ENCODE data around the gene XRCC1. TPM values are rescaled to one million over a fixed set of nuclear protein-coding genes. Genes with fewer than 3 reads are reported as not detected.
A peak's percentile ranks its signal among the peaks of the same experiment; 100 is the strongest.

XRCC1 gene
- polyA plus RNA-seq, 1 of the 3 experiments (the other 2 are of a cell fraction) = 30.3 TPM

DNA sequence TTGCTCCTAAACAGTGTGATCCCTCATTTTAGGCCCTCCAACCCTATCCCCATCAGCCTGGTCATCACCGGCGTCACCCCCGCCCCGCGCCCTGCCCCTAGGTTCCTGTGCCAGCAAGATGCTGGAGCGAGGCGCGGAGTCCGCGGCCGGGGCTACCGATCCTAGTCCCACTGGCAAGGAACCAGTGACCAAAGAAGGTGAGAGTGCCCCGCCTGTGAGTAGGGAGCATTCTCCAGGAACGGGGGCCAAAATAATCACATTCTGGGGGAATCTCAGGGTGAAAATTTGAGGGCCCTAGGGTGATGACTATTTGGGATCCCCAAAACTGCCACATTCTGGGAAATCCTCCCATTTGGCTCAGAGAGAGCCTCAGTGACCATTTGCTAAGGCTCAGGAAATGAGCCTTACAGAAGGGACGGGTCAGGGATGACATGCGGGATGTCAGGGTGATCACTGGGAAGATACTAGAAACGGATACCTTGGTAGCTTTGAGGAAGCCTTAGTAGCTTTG is 41.0 kb downstream of the XRCC1 start:
- CTCF ChIA-PET = interaction anchor here (1.7 to 24.7 kb wide), 5 partner anchors 15 to 95 kb away, joined by 6 to 632 read pairs (median 27); no protein-coding TSS in a partner anchor
- Histone ChIP-seq H3K27ac (ENCODE audit: low read depth in 2 of 2, low read length in 1 of 2) (peak overlapping the region; percentile 56 to 78; a peak in 3 of 4 replicates), H3K9ac (no peak overlapping the region), H2AFZ (ENCODE audit: low read depth) (no peak overlapping the region), H3K9me3 (no peaks in the 10 kb centered on the region), H3K79me2 (ENCODE audit: insufficient read depth) (no peaks in the 10 kb centered on the region), H3F3A (replicated peaks; ENCODE audit: insufficient read depth) (peaks cover 23% of the 10 kb centered on the region), H3K4me1 (ENCODE audit: control insufficient read depth in 1 of 2, insufficient read depth in 2 of 2, low read depth in 1 of 2, low read length in 1 of 2) (peaks cover 0 to 10% of the 10 kb centered on the region in 2 experiments; a peak in 1 of 4 replicates), H3K27me3 (ENCODE audit: insufficient read depth) (no peaks in the 10 kb centered on the region), H3K4me3 (ENCODE audit: low read depth in 2 of 2, low read length in 1 of 2) (peak overlapping the region in 1 of 2 experiments; percentile 15; a peak in 1 of 4 replicates), H3K4me2 (no peak overlapping the region), H4K20me1 (ENCODE audit: insufficient read depth) (no peaks in the 10 kb centered on the region), H3K36me3 (replicated peaks in 1 of 2; ENCODE audit: control insufficient read depth in 1 of 2, insufficient read depth in 2 of 2, low read length in 1 of 2) (peaks cover 11 to 17% of the 10 kb centered on the region in 2 experiments), H3K9me2 (no peaks in the 10 kb centered on the region)
- DNase-seq = peak; percentile 33
- TF ChIP-seq RFX5 (IDR thresholded peaks at IDR 0.05; ENCODE audit: low read length) (no peak), NRF1 (IDR thresholded peaks at IDR 0.05; ENCODE audit: low read depth, low read length) (no peak), ELF1 (IDR thresholded peaks at IDR 0.05) (no peak), MEF2A (IDR thresholded peaks at IDR 0.05; ENCODE audit: borderline replicate concordance, low read depth) (no peak), RCOR1 (IDR thresholded peaks at IDR 0.05; ENCODE audit: low read length) (no peak), YY1 (IDR thresholded peaks at IDR 0.05; ENCODE audit: low read depth) (no peak), RXRA (IDR thresholded peaks at IDR 0.05; ENCODE audit: borderline replicate concordance, low read depth) (no peak), REST (IDR thresholded peaks at IDR 0.05; ENCODE audit: low read depth, low read length) (no peak)
- TF ChIP-seq, protein P1, sequence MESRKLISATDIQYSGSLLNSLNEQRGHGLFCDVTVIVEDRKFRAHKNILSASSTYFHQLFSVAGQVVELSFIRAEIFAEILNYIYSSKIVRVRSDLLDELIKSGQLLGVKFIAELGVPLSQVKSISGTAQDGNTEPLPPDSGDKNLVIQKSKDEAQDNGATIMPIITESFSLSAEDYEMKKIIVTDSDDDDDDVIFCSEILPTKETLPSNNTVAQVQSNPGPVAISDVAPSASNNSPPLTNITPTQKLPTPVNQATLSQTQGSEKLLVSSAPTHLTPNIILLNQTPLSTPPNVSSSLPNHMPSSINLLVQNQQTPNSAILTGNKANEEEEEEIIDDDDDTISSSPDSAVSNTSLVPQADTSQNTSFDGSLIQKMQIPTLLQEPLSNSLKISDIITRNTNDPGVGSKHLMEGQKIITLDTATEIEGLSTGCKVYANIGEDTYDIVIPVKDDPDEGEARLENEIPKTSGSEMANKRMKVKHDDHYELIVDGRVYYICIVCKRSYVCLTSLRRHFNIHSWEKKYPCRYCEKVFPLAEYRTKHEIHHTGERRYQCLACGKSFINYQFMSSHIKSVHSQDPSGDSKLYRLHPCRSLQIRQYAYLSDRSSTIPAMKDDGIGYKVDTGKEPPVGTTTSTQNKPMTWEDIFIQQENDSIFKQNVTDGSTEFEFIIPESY (IDR thresholded peaks at IDR 0.05; ENCODE audit: borderline replicate concordance, low read depth) = no peak
- TF ChIP-seq, protein P2, sequence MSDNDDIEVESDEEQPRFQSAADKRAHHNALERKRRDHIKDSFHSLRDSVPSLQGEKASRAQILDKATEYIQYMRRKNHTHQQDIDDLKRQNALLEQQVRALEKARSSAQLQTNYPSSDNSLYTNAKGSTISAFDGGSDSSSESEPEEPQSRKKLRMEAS (IDR thresholded peaks at IDR 0.05; ENCODE audit: low read depth) = no peak
- 71% methylated on average over 10 of the region's 17 CpGs for WGBS (ENCODE audit: low lambda C conversion rate)
- POLR2A ChIA-PET = interaction anchor here (1.2 kb wide), 1 partner anchor 60 kb away, joined by 3 read pairs; no protein-coding TSS in a partner anchor

All from SK-N-SH (cell line).